GM18508 (cell line): ENCODE results near the gene PBRM1.
"Not testable (repeated sequence)": the region's sequence is repeated elsewhere in the genome, so short reads cannot be mapped to it uniquely, and the experiment has no call there.

Source experiments
- ATAC-seq: cut with Tn5 transposase; IDR thresholded peaks from one replicate; pipeline ENCODE4 v1.9.1; 2021; ENCODE audit warnings: moderate number of reproducible peaks; ENCODE audit not compliant: insufficient read depth, unreplicated experiment

Gene PBRM1

DNA sequence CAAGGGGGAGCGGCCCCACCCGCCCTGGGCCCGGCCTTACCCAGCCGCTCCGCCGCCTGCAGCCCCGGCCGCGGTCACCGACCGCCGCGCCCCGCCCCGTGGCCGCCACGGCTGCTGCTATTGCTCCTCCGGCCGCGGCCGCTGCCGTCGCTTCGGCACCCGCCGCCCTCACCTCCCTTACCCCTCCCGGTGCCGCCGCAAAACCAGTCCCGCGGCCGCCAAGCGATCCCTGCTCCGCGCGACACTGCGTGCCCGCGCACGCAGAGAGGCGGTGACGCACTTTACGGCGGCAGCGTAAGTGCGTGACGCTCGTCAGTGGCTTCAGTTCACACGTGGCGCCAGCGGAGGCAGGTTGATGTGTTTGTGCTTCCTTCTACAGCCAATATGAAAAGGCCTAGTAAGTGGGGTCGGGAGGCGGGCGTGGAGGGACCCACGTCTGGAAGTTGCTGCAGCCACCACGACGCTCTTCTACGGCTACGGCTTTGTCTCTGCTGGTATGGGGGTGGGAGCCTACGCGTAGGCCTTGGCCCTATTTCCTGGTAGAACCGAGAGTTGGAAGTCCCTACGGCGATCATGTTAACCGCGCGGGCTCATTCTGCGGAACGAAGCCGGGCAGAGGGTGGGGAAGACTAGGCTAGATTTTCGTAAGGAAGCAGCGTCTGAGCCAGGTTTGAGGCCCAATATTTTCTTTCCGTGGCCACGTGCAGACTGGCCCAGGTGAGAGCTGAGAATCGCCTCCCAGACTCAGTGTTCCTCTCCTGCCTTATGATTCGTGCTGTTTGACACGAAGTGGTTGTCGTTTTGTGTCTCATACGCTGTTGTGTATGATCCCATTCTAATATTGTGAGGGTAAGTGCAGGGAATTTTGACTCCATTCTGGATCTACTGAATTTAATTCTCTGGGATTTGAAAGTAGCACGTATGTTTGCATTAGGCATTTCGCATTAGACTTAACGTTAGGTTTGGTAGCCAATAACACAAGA is at the start of gene PBRM1, which contains the start of gene GNL3:
Gene PBRM1, minus strand, starts transcription at position 205 of the 983 bp plus-strand sequence.
Gene GNL3, plus strand, starts transcription at position 324 of the 983 bp plus-strand sequence. Its CDS starts 61 bp downstream, at position 385.
- ATAC-seq, result peak; percentile 42

GRCh38 chr3:52733256-52733891 is 47.7 kb upstream of the PBRM1 start:
- no peak for ATAC-seq

- no peak for ATAC-seq
Measured at GRCh38 chr3:52731590-52731989, 45.9 kb upstream of the PBRM1 start.

DNA sequence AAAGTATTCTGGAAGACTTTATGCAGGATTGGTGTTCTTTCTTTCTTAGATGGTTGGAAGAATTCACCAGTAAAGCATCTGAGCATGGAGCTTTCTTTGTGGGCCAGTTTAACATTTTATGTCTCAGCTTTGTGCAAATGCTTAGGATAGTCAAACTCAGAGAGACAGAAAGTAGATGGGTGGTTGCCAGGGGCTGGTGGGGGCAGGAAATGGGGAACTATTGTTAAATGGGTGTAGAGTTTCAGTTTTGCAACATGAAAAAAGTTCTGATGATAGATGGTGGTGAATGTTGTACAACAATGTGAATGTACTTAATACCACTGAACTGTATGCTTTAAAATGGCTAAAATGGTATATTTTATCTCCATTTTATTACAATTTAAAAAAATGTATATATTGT is 45.0 kb upstream of the PBRM1 start:
- ATAC-seq, result no peak

DNA sequence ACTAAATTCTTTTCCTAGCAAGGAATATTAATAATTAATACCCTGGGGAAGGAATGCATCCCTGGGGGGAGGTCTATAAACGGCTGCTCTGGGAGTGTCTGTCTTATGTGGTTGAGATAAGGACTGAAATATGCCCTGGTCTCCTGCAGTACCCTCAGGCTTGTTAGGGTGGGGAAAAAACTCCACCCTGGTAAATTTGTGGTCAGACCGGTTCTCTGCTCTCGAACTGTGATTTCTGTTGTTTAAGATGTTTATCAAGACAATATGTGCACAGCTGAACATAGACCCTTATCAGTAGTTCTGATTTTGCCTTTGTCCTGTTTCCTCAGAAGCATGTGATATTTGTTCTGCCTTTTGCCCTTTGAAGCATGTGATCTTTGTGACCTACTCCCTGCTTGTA is 43.0 kb upstream of the PBRM1 start:
- ATAC-seq, result not testable (repeated sequence)

DNA sequence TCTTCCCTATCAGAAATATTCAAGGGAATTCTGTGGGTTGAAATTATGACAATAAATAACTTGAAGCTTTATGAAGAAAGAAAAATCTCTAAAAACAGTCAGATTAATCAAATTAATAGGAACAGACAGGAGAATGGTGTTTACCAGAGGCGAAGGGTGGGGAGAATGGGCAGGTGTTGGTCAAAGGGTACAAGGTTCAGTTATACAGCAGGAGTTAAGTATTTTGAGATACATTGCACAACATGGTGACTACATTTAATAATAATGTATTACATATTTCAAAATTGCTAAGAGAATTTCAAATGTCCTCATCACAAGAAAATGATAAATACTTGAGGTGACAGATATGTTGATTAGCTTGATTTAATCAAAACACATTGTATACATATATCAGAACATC is 38.8 kb upstream of the PBRM1 start:
- no peak for ATAC-seq

DNA sequence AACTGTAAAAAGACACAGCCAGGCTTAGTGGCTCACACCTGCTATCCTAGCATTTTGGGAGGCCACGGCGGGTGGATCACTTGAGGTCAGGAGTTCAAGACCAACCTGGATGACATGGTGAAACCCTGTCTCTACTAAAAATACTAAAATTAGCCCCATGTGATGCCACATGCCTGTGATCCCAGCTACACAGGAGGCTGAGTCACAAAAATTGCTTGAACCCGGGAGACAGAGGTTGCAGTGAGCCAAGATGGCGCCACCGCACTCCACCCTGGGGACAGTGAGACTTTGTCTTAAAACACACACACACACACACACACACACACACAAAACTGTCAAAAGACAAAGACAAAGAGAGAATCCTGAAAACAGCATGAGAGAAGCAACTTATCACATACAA is 38.2 kb upstream of the PBRM1 start:
- ATAC-seq, result no peak

- no peak for ATAC-seq
Measured at GRCh38 chr3:52722491-52722890, 36.8 kb upstream of the PBRM1 start.

GRCh38 chr3:52721730-52722008 is 36.0 kb upstream of the PBRM1 start:
- ATAC-seq, result no peak

- ATAC-seq, result no peak
Measured at GRCh38 chr3:52721002-52721729, 35.5 kb upstream of the PBRM1 start.

GRCh38 chr3:52719618-52720017 is 33.9 kb upstream of the PBRM1 start:
- ATAC-seq, result no peak

GRCh38 chr3:52715714-52716305 is 30.1 kb upstream of the PBRM1 start:
- no peak for ATAC-seq

DNA sequence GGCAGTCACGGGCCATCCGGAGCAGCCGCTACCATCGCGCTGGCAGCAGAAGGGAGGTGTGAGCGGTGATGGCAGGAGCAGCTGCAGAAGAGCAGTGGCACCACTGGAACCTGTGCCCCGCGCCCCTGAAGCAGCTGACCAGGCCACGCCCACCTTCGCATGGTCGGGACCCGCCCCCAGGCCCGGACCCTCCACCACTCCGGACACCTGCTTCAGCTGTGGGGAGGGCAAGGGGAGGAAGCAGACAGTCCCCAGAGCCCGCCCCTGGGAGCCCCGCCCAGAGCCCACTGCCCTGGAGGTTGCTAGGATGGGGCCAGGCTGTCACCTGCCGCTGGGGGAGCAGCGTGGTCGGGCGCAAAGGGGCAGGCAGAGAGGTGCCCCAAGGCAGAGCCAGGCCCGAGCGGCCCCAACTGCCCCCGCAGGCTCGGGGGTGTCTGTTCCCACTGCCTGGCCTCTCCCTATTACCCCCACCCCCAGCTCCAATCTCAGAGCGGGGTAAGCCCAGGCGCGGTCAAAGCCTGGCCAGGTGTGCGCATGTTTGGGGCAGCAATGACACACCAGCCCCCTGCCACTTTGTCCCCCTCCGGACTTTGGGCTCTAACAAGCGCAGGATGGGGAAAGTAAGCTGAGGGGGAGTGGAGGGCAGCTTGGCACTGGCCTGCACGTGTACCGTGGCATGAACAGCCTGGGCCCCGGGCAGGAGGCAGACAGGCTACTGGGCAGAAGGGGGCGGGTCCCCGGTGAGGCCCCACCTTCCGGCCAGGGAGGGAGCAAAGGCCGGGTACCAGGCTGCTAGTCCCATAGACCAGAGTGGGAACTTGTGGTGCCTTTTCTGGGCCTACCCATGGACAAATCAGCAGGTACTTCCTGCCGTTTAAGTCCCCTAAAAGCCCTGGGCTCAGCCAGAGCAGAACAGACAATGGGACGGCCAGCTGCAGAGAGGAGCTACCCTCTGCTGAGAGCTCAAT is 28.9 kb upstream of the PBRM1 start:
- no peak for ATAC-seq

GRCh38 chr3:52712291-52713212 is 26.8 kb upstream of the PBRM1 start:
- no peak for ATAC-seq

DNA sequence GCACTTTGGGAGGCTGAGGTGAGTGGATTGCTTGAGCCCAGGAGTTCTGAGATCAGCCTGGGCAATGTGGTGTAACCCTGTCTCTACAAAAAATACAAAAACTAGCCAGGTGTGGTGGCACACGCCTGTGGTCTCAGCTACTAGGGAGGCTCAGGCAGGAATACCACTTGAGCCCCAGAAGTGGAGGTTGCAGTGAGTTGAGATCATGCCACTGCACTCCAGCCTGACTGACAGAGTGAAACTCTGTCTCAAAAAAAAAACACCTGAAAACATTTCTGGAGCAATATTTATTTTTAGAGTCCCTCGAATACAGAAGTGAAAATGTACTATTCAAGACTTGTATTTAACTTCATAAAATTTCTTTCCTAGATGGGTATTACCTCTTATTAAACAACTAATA is 24.8 kb upstream of the PBRM1 start:
- ATAC-seq, result no peak

DNA sequence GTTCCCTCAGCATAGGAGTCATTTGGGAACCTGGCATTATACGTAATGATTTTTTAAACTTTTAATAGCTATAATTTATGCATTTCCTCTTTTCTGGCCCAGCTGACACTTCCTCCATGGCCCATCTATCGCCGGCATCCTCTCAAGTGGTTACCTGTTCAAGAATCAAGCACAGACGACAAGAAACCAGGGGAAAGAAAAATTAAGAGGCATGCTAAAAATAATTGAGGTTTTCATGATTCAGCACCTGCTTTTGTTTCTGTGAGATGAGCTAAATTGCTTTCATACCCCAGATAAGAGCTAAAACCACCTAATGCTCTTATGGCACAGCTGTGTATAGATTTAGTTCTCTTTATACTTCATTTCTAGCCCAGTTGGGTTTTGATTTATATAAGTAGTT is 21.9 kb upstream of the PBRM1 start:
- ATAC-seq, result no peak

DNA sequence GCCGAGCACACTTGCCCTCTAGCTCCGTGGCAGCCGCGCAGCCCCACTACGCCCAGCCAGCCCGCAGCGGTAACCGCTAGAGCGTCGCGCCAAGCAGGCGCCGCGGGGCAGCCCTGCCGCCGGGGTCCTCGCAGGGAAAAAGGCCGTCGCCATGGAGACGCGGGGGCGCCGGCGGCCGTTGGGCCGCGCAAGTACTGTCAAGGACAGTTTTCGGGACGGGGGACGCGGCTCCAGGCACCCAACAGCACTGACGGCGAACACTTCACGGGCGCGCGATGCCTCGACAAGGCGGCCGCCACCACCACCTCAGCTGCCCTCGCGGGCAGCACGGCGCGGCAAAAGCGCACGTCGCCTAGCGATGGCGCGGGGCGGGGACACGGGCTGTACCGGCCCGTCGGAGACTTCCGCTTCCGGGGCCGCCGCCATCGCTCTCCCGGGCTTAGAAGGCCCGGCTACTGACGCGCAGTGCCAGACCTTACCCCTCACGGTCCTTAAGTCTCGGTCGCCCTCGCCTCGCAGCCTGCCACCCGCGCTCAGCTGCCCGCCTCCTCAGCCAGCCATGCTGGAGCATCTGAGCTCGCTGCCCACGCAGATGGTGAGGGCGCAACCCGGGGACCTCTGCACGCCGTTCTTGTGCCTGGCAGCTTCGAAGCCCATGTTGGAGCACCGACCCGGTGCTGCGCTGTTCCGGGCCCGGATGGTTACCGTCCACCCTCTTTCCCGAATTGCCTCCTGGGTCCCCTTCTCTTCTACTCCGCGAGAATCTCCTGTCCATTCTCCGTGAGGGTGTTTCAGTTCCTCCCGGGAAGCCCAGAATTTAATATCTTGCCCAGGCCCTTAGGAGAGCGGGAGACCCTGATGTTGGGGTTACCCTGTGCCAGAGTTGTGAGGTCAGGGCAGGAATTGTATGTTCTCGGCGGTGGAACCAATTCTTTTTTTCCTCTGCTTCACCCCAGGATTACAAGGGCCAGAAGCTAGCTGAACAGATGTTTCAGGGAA is 20.3 kb upstream of the PBRM1 start, which contains the start of the genes GLT8D1 and SPCS1:
Gene GLT8D1, minus strand, starts transcription at position 104 of the 999 bp plus-strand sequence. CDS start 5,331 bp downstream, outside the sequence.
Gene SPCS1, plus strand, starts transcription at position 419 of the 999 bp plus-strand sequence. Its CDS starts 141 bp downstream, at position 560.
- peak; percentile 36 for ATAC-seq
